HG03575 (cell line): ENCODE results near the gene INO80.
"Not testable (repeated sequence)": the region's sequence is repeated elsewhere in the genome, so short reads cannot be mapped to it uniquely, and the experiment has no call there.

Source experiments
- ATAC-seq: cut with Tn5 transposase; IDR thresholded peaks from one replicate; pipeline ENCODE4 v1.9.1; 2021; ENCODE audit not compliant: unreplicated experiment, insufficient number of reproducible peaks, low FRiP score; ENCODE audit errors: extremely low read depth

Gene INO80

GRCh38 chr15:40956541-40956982 is 159.5 kb downstream of the INO80 start:
- ATAC-seq, result no peak

- ATAC-seq, result no peak
Observed at GRCh38 chr15:40955930-40956540, 160.0 kb downstream of the INO80 start.

- no peak for ATAC-seq
Observed at GRCh38 chr15:40955141-40955903, 160.8 kb downstream of the INO80 start.

- ATAC-seq, result not testable (repeated sequence)
Observed at GRCh38 chr15:40954158-40954848, 161.8 kb downstream of the INO80 start.

GRCh38 chr15:40953713-40954074 is 162.4 kb downstream of the INO80 start:
- no peak for ATAC-seq

GRCh38 chr15:40952901-40953712 is 163.0 kb downstream of the INO80 start, which contains the start of gene CHAC1:
Gene CHAC1, plus strand, starts transcription at chr15:40953471. Its CDS starts 113 bp downstream, at chr15:40953584.
- peak; percentile 72 for ATAC-seq

GRCh38 chr15:40952301-40952900 is 163.7 kb downstream of the INO80 start:
- ATAC-seq, result no peak

GRCh38 chr15:40951764-40952163 is 164.3 kb downstream of the INO80 start:
- ATAC-seq, result no peak

GRCh38 chr15:40949756-40950207 is 166.3 kb downstream of the INO80 start:
- ATAC-seq, result no peak

- ATAC-seq, result no peak
Observed at GRCh38 chr15:40948706-40949473, 167.2 kb downstream of the INO80 start.

GRCh38 chr15:40944510-40945296 is 171.4 kb downstream of the INO80 start:
- no peak for ATAC-seq

GRCh38 chr15:40943764-40944365 is 172.2 kb downstream of the INO80 start:
- ATAC-seq, result no peak

GRCh38 chr15:40942878-40943277 is 173.2 kb downstream of the INO80 start:
- ATAC-seq, result no peak

- ATAC-seq, result no peak
Observed at GRCh38 chr15:40942337-40942854, 173.7 kb downstream of the INO80 start.

- no peak for ATAC-seq
Observed at GRCh38 chr15:40941528-40942336, 174.3 kb downstream of the INO80 start.

GRCh38 chr15:40941068-40941527 is 175.0 kb downstream of the INO80 start:
- no peak for ATAC-seq
